GM12801 (cell line): Measurements from ENCODE around the gene CEP164.
A peak's percentile ranks its signal among the peaks of the same experiment; 100 is the strongest.

ENCODE experiments used
- TF ChIP-seq, protein P1 (sequence below): IDR thresholded peaks from one replicate; pipeline ENCODE4 v1.5.1; 2011; ENCODE audit warnings: control low read depth; ENCODE audit not compliant: insufficient read length; ENCODE audit errors: extremely low read depth

Gene CEP164

DNA sequence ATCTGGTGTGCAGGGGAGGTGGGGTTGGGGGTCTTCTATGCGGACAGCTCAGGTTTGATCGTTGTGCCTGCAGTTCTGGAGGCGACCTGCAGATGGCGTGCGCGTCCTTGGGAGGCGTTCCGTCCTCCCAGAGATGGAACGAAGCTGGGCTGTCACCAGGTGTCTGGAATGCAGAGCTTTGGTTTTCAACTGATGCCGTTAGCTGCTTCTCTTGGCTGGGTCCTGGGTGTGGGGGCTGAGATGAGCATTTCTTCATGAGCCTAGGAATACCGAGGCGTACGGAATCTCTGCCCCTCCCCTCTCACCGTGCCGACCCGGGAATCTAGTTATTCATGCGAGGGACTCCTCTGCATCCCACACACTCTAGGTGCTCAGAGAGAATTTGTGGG, 98.6 kb downstream of the CEP164 start:
- TF ChIP-seq, protein P1, sequence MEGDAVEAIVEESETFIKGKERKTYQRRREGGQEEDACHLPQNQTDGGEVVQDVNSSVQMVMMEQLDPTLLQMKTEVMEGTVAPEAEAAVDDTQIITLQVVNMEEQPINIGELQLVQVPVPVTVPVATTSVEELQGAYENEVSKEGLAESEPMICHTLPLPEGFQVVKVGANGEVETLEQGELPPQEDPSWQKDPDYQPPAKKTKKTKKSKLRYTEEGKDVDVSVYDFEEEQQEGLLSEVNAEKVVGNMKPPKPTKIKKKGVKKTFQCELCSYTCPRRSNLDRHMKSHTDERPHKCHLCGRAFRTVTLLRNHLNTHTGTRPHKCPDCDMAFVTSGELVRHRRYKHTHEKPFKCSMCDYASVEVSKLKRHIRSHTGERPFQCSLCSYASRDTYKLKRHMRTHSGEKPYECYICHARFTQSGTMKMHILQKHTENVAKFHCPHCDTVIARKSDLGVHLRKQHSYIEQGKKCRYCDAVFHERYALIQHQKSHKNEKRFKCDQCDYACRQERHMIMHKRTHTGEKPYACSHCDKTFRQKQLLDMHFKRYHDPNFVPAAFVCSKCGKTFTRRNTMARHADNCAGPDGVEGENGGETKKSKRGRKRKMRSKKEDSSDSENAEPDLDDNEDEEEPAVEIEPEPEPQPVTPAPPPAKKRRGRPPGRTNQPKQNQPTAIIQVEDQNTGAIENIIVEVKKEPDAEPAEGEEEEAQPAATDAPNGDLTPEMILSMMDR, result peak; percentile 35

DNA sequence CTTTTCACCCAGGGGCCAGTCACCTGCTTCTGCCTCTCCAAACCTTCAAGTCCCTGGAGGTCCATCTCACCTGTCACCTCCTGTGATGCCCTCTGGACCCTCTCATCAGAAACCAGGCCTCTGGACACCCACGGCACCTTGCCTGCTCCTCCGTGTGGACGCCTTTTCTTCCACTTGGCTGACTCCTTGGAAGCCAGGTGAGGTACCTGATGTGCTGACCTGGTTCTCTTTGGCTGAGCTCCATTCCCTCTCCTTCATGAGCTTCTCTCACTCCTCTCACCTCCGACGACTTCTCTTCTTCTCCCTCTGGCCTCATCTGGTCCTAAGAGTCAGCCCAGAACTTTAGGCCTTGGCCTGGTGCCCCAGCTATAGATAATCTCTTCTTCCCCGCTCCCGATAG, 99.3 kb downstream of the CEP164 start:
- TF ChIP-seq, protein P1, result no peak

DNA sequence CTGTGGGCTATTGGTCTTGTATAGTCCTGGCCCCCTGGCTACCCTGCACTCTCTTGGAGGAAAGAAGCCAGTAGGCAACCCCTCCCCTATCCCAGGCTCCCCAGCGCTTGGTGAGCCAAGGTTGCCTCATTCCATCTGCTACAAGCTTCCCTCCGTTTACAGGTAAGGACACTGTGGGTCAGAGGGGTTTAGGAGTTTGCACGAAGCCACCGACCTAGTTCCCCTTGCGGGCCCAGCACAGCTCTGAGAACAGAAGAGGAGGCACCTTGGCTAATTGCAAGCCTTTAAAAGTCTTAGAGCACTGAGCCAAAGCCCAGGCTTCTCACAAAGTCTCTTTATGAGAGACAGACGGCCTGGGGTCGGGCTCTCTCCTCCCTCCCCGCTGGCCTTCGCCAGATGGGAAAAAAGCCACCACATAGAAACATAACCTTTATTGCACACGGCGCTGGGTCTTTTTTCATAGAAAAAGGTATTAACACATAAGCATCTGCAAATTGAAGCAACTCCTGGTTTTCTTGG, 99.8 kb downstream of the CEP164 start:
- TF ChIP-seq, protein P1, result no peak

DNA sequence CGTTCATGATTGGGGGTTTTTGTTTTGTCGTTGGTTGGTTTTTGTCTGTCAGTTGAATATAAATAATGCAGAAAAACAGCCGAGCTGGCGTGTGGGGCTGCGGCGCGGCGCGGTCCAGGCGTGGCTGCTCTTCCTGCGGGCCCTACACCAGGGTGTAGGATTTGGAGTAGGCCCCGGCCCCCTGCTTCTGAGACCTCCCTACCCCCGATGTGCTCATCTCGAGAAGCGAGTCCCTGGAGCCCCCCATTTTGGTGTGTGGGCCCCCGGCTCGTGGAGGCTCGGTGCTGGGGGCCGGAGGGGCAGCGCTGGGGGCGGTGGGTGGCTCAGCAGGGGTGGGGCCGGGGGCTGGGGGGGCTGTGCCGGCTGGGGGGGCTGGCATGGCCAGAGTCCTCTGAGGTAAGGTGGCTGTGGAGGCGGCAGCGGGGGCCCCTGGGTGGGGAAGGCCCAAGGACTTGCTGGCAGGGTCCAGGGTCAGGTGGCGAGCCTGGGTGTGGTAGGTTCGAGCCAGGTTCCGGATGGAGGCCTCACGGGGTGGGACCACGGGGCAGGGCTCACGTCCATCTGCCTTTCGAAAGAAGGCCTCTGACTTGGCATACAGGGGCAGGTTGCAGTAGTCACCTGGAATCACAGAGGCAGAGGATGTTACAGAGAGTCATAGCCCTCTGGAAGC, 100.7 kb downstream of the CEP164 start:
- TF ChIP-seq, protein P1, result no peak

DNA sequence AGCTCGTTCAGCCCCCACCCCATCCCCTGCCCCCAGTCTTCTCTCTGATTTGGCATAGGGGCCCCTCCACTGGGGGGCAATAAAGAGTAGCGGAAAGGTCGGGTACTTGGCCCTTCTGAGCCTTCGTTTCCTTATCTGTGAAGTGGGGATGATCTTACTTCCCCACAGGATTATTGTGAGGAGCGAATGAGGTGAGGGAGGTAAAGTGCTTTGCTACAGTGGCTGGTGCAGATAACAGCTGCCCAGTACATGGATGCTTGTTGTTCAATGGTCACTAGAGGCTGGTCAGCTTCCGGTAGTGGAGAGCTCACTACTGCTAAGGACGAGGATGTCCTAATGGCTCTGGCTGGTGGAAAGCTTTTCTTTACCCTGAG, 101.2 kb downstream of the CEP164 start:
- TF ChIP-seq, protein P1, result no peak

DNA sequence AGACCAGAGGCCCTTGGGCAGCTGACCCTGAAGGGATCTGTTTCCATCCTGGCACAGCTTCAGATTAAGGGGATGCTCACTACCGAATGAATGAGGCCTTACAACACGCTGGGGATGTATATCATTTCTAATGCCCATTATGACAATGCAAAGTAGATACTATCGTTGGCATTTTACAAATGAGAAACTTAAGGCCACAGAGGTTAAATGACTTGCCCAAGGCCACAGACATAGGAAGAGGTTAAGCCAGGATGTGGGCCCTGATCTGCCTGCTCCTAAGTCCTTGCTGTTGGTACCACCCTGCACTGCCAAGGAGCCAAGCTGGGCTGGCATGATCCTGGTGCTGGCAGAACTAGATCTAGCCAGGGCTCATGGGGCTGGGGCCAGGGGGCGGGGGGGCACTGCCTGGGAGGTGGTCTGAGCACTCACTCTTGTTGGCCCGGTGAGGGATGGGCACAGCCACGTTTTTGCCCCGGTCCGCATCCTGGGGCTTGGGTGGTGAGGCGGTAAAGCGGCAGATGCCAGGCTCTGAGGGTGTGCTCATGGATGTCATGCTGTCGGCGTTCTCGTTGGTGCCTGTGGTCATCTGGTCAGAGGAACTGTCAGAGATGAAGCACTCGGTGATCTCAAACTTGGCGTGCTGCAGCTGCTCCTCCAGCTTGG, 102.8 kb downstream of the CEP164 start:
- TF ChIP-seq, protein P1, result no peak

DNA sequence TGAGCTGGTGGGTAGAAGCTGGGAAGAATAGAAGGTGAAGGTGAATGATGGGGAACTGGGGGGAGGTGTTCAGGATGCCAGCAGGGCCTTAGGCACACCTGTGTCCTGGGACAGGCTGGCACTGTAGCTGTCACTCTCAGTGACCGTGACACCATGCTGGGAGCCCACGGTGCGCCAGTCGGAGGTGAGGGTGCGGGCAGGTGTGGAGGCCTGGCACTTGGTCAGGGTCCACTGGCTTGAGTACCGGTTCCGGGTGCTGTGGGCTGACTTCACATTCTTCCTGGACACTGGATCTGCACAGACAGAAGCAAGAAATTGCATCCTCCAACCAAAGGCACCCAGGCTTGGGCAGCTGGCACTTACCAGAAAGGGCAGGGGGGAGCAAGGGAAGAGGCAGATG, 103.8 kb downstream of the CEP164 start:
- TF ChIP-seq, protein P1, result no peak
